Measurements from ENCODE around the gene TRIP10.

- TF ChIP-seq POLR2AphosphoS5 (IDR thresholded peaks at IDR 0.05; ENCODE audit: low read depth, low read length) = no peak
- TF ChIP-seq POLR2A (IDR thresholded peaks at IDR 0.05; ENCODE audit: low read depth, low read length) = no peak
- no peak for TF ChIP-seq TAF1 (IDR thresholded peaks at IDR 0.05; ENCODE audit: low read depth, low read length)
Observed at GRCh38 chr19:6739883-6740588, 556 bp downstream of the TRIP10 start.

Measured in GM12891 (cell line).